ENCODE measurements around the gene PCBP3.
"Not testable (repeated sequence)": the region's sequence is repeated elsewhere in the genome, so short reads cannot be mapped to it uniquely, and the experiment has no call there.

The PCBP3 gene

GRCh38 chr21:45951676-45952075, 308.2 kb downstream of the PCBP3 start:
- Mint-ChIP-seq H3K36me3 (no peaks in the 10 kb centered on the region), H3K4me1 (no peaks in the 10 kb centered on the region), H3K4me3 (no peak overlapping the region), H3K27me3 (peaks cover 7% of the 10 kb centered on the region), H3K27ac (no peak overlapping the region), H3K9me3 (no peaks in the 10 kb centered on the region)

GRCh38 chr21:45952527-45952926, 309.0 kb downstream of the PCBP3 start:
- not testable (repeated sequence) for H3K9me3 Mint-ChIP-seq, H3K27me3 Mint-ChIP-seq, H3K4me3 Mint-ChIP-seq, H3K36me3 Mint-ChIP-seq, H3K4me1 Mint-ChIP-seq, H3K27ac Mint-ChIP-seq

GRCh38 chr21:45952974-45953373, 309.4 kb downstream of the PCBP3 start:
- no peak overlapping the region for H3K27ac Mint-ChIP-seq
- H3K27me3 Mint-ChIP-seq, result peaks cover 7% of the 10 kb centered on the region
- no peaks in the 10 kb centered on the region for H3K9me3 Mint-ChIP-seq
- no peak overlapping the region for H3K4me3 Mint-ChIP-seq
- no peaks in the 10 kb centered on the region for H3K36me3 Mint-ChIP-seq
- H3K4me1 Mint-ChIP-seq, result peaks cover under 1% of the 10 kb centered on the region

GRCh38 chr21:45954261-45954660, 310.7 kb downstream of the PCBP3 start:
- H3K9me3 Mint-ChIP-seq, result no peaks in the 10 kb centered on the region
- no peak overlapping the region for H3K27ac Mint-ChIP-seq
- no peaks in the 10 kb centered on the region for H3K36me3 Mint-ChIP-seq
- peaks cover 4% of the 10 kb centered on the region for H3K4me1 Mint-ChIP-seq
- H3K27me3 Mint-ChIP-seq, result peaks cover 7% of the 10 kb centered on the region
- no peak overlapping the region for H3K4me3 Mint-ChIP-seq

- H3K27me3 Mint-ChIP-seq, result peaks cover 7% of the 10 kb centered on the region
- H3K4me3 Mint-ChIP-seq, result no peak overlapping the region
- H3K27ac Mint-ChIP-seq, result no peak overlapping the region
- no peaks in the 10 kb centered on the region for H3K36me3 Mint-ChIP-seq
- no peaks in the 10 kb centered on the region for H3K9me3 Mint-ChIP-seq
- peaks cover 4% of the 10 kb centered on the region for H3K4me1 Mint-ChIP-seq
Measured at GRCh38 chr21:45954921-45955320, 311.4 kb downstream of the PCBP3 start.

GRCh38 chr21:45957551-45957950, 314.0 kb downstream of the PCBP3 start:
- Mint-ChIP-seq H3K9me3 (no peaks in the 10 kb centered on the region), H3K36me3 (peaks cover 3% of the 10 kb centered on the region), H3K4me1 (peaks cover 4% of the 10 kb centered on the region), H3K27ac (no peak overlapping the region), H3K27me3 (peaks cover 7% of the 10 kb centered on the region), H3K4me3 (no peak overlapping the region)

GRCh38 chr21:45957981-45958600, 314.6 kb downstream of the PCBP3 start:
- Mint-ChIP-seq H3K9me3 (no peaks in the 10 kb centered on the region), H3K4me1 (peaks cover 4% of the 10 kb centered on the region), H3K27ac (no peak overlapping the region), H3K4me3 (no peak overlapping the region), H3K27me3 (peaks cover 4% of the 10 kb centered on the region), H3K36me3 (peaks cover 3% of the 10 kb centered on the region)

GRCh38 chr21:45959182-45959581, 315.7 kb downstream of the PCBP3 start:
- Mint-ChIP-seq H3K27ac (no peak overlapping the region), H3K4me1 (peaks cover 4% of the 10 kb centered on the region), H3K9me3 (peaks cover 7% of the 10 kb centered on the region), H3K27me3 (peaks cover 4% of the 10 kb centered on the region), H3K4me3 (no peak overlapping the region), H3K36me3 (peaks cover 5% of the 10 kb centered on the region)

GRCh38 chr21:45959779-45960390, 316.4 kb downstream of the PCBP3 start:
- Mint-ChIP-seq H3K4me3 (no peak overlapping the region), H3K36me3 (peaks cover 7% of the 10 kb centered on the region), H3K27ac (no peak overlapping the region), H3K27me3 (peaks cover 4% of the 10 kb centered on the region), H3K9me3 (peaks cover 8% of the 10 kb centered on the region), H3K4me1 (peaks cover 4% of the 10 kb centered on the region)

GRCh38 chr21:45961408-45961807, 317.9 kb downstream of the PCBP3 start:
- not testable (repeated sequence) for H3K4me3 Mint-ChIP-seq, H3K9me3 Mint-ChIP-seq, H3K4me1 Mint-ChIP-seq, H3K27me3 Mint-ChIP-seq, H3K27ac Mint-ChIP-seq, H3K36me3 Mint-ChIP-seq

GRCh38 chr21:45962531-45963231, 319.2 kb downstream of the PCBP3 start:
- Mint-ChIP-seq H3K4me3 (no peak overlapping the region), H3K9me3 (peaks cover 8% of the 10 kb centered on the region), H3K27ac (no peak overlapping the region), H3K27me3 (no peaks in the 10 kb centered on the region), H3K4me1 (peaks cover 4% of the 10 kb centered on the region), H3K36me3 (peaks cover 7% of the 10 kb centered on the region)

- Mint-ChIP-seq H3K27ac (no peak overlapping the region), H3K4me1 (peaks cover 2% of the 10 kb centered on the region), H3K4me3 (no peak overlapping the region), H3K36me3 (peaks cover 7% of the 10 kb centered on the region), H3K27me3 (no peaks in the 10 kb centered on the region), H3K9me3 (peaks cover 8% of the 10 kb centered on the region)
Measured at GRCh38 chr21:45963232-45963570, 319.7 kb downstream of the PCBP3 start.

- H3K4me1 Mint-ChIP-seq, result no peaks in the 10 kb centered on the region
- no peak overlapping the region for H3K4me3 Mint-ChIP-seq
- peaks cover 7% of the 10 kb centered on the region for H3K36me3 Mint-ChIP-seq
- peaks cover 8% of the 10 kb centered on the region for H3K9me3 Mint-ChIP-seq
- no peaks in the 10 kb centered on the region for H3K27me3 Mint-ChIP-seq
- H3K27ac Mint-ChIP-seq, result no peak overlapping the region
Measured at GRCh38 chr21:45964649-45965048, 321.1 kb downstream of the PCBP3 start.

GRCh38 chr21:45965084-45965809, 321.7 kb downstream of the PCBP3 start:
- no peak overlapping the region for H3K4me3 Mint-ChIP-seq
- no peaks in the 10 kb centered on the region for H3K4me1 Mint-ChIP-seq
- H3K36me3 Mint-ChIP-seq, result peaks cover 7% of the 10 kb centered on the region
- H3K27ac Mint-ChIP-seq, result no peak overlapping the region
- H3K27me3 Mint-ChIP-seq, result no peaks in the 10 kb centered on the region
- H3K9me3 Mint-ChIP-seq, result peaks cover 8% of the 10 kb centered on the region

- H3K9me3 Mint-ChIP-seq, result peaks cover 8% of the 10 kb centered on the region
- H3K27me3 Mint-ChIP-seq, result no peaks in the 10 kb centered on the region
Measured at GRCh38 chr21:45966791-45967394, 323.4 kb downstream of the PCBP3 start.

More at GRCh38 chr21:45966791-45967394, 323.4 kb downstream of the PCBP3 start:
- Mint-ChIP-seq H3K4me3 (no peak overlapping the region), H3K36me3 (peaks cover 4% of the 10 kb centered on the region), H3K4me1 (no peaks in the 10 kb centered on the region), H3K27ac (no peak overlapping the region)
